ENCODE results near the gene PPP6R2.

DNA sequence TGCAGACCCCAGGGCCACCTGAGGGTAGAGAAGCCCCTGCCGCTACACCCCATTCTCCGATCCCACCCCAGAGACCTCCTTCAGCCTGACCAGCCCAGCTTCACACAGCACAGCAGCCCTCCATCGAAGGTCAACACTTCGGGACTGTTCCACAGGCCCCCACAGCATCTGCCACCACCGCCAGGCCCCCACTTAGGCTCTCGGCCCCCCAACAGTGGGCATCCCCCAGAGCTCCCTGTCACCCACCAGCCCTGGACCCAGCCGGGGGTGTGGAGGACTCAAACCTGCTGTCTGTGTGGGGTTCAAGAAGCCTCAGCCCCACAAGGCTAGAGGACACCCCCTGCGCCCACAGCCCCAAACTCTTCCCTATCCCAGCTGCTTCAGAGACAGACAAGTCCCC, 125.5 kb downstream of the PPP6R2 start:
- TF ChIP-seq, protein P1, sequence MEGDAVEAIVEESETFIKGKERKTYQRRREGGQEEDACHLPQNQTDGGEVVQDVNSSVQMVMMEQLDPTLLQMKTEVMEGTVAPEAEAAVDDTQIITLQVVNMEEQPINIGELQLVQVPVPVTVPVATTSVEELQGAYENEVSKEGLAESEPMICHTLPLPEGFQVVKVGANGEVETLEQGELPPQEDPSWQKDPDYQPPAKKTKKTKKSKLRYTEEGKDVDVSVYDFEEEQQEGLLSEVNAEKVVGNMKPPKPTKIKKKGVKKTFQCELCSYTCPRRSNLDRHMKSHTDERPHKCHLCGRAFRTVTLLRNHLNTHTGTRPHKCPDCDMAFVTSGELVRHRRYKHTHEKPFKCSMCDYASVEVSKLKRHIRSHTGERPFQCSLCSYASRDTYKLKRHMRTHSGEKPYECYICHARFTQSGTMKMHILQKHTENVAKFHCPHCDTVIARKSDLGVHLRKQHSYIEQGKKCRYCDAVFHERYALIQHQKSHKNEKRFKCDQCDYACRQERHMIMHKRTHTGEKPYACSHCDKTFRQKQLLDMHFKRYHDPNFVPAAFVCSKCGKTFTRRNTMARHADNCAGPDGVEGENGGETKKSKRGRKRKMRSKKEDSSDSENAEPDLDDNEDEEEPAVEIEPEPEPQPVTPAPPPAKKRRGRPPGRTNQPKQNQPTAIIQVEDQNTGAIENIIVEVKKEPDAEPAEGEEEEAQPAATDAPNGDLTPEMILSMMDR (IDR thresholded peaks at IDR 0.05) = no peak
- no peak for TF ChIP-seq POLR2A (IDR thresholded peaks at IDR 0.05)
